Keratinocyte (primary cell): Measurements from ENCODE around the gene DBNL. TPM values are rescaled to one million over a fixed set of nuclear protein-coding genes. Genes with fewer than 3 reads are reported as not detected.

Experiments
- DNase-seq: peaks from one replicate; pipeline ENCODE4 v3.0.0-alpha.2; 2011; ENCODE audit warnings: low read depth, missing footprints, low spot score
- FAIRE-seq: peaks from 2 replicates; lab custom pipeline; 2011; peaks lifted over from hg19 to GRCh38; lab: Jason Lieb, UNC
- H2AFZ ChIP-seq: 2 replicates; pipeline ENCODE4 v1.6.0; 2012; ENCODE audit warnings: low read length, control low read depth, inconsistent platforms; ENCODE audit not compliant: control insufficient read depth
- H3K27ac ChIP-seq: 2 replicates; pipeline ENCODE4 v1.5.1; 2011; ENCODE audit warnings: low read length; ENCODE audit not compliant: control insufficient read depth, insufficient read depth
- H3K27me3 ChIP-seq: 3 replicates; pipeline ENCODE4 v1.6.0; 2011; ENCODE audit warnings: low read length; ENCODE audit not compliant: control insufficient read depth, insufficient read depth; ENCODE audit errors: extremely low read depth
- H3K36me3 ChIP-seq, 2 experiments: 2 replicates in 1 of 2; 3 replicates in 1 of 2; pipeline ENCODE4 v1.5.1; 2011; ENCODE audit warnings: low read length in 2 of 2, mild to moderate bottlenecking in 1 of 2; ENCODE audit not compliant: control insufficient read depth in 2 of 2, insufficient read depth in 2 of 2; ENCODE audit errors: extremely low read depth in 1 of 2
- H3K4me1 ChIP-seq: 3 replicates; pipeline ENCODE4 v1.5.1; 2011; ENCODE audit warnings: low read length; ENCODE audit not compliant: control insufficient read depth, insufficient read depth; ENCODE audit errors: extremely low read depth
- H3K4me2 ChIP-seq: 3 replicates; pipeline ENCODE4 v1.6.0; 2011; ENCODE audit warnings: low read depth, low read length; ENCODE audit not compliant: control insufficient read depth, insufficient read depth; ENCODE audit errors: extremely low read depth
- H3K4me3 ChIP-seq, 3 experiments: fragments of 200-600 bp in 1 of 3; sonication (generic) in 1 of 3; 2 replicates in 2 of 3; 3 replicates in 1 of 3; pipeline ENCODE4 v1.5.1; 2011 to 2016; ENCODE audit warnings: low read length in 3 of 3, mild to moderate bottlenecking in 3 of 3, control low read depth in 2 of 3, inconsistent platforms in 1 of 3, low read depth in 1 of 3, mixed read lengths in 1 of 3, mixed run types in 1 of 3, moderate library complexity in 1 of 3; ENCODE audit not compliant: control insufficient read depth in 2 of 3, insufficient read depth in 2 of 3; ENCODE audit errors: extremely low read depth in 1 of 3
- H3K79me2 ChIP-seq: 2 replicates; pipeline ENCODE4 v1.6.0; 2012; ENCODE audit warnings: low read length; ENCODE audit not compliant: control insufficient read depth, insufficient read depth
- H3K9ac ChIP-seq: 3 replicates; pipeline ENCODE4 v1.6.0; 2011; ENCODE audit warnings: low read length; ENCODE audit not compliant: control insufficient read depth, insufficient read depth; ENCODE audit errors: extremely low read depth
- H3K9me1 ChIP-seq: 3 replicates; pipeline ENCODE4 v1.6.0; 2011; ENCODE audit warnings: low read length; ENCODE audit not compliant: control insufficient read depth, insufficient read depth; ENCODE audit errors: extremely low read depth
- H3K9me3 ChIP-seq: 2 replicates; pipeline ENCODE4 v1.5.1; 2012; ENCODE audit warnings: low read depth, low read length; ENCODE audit not compliant: control insufficient read depth
- H4K20me1 ChIP-seq: 3 replicates; pipeline ENCODE4 v1.6.0; 2011; ENCODE audit warnings: low read length; ENCODE audit not compliant: control insufficient read depth, insufficient read depth; ENCODE audit errors: extremely low read depth
- CTCF ChIP-seq, 3 experiments: IDR thresholded peaks in 1 of 3; conservative IDR thresholded peaks in 1 of 3; optimal IDR thresholded peaks in 1 of 3; 2 replicates in 2 of 3; 3 replicates in 1 of 3; pipeline versions ENCODE3 to v1.5.1; 2011; ENCODE audit warnings: low read length in 3 of 3, mild to moderate bottlenecking in 3 of 3, moderate library complexity in 2 of 3, control low read depth in 1 of 3, inconsistent platforms in 1 of 3; ENCODE audit not compliant: insufficient read depth in 2 of 3; ENCODE audit errors: extremely low read depth in 1 of 3
- EZH2 ChIP-seq: IDR thresholded peaks from one replicate; pipeline ENCODE4 v1.6.1; 2012; ENCODE audit warnings: inconsistent platforms, mild to moderate bottlenecking, low read length, moderate library complexity
- dilution Hi-C: fragments of 300-500 bp; cut with MboI; formaldehyde crosslinking; loops from one replicate; pipeline ENCODE4 v1.7.0; 2020; ENCODE audit warnings: low sequenced_read_pairs; ENCODE audit not compliant: extremely low pct_ligation_motif_present
- polyA plus RNA-seq, 5 experiments: library from polyadenylated mRNA; depleted of rRNA in 3 of 5; stranded (reverse) in 3 of 5; stranded (forward) in 1 of 5; unstranded in 1 of 5; fragments of >200 nt; gene quantifications; 1 replicate in 1 of 5; 2 replicates in 3 of 5; 3 replicates in 1 of 5; pipeline versions ENCODE4 v1.2.1 to v1.2.3, GENCODE V29; 2011 to 2012; ENCODE audit warnings: missing spikeins in 2 of 5, low read depth in 1 of 5, low replicate concordance in 1 of 5

DBNL gene
- polyA plus RNA-seq, 1 donor (not counting 4 experiments of a cell fraction or from before 2014, with no cell fraction given): 76.1 TPM

- peaks cover 4% of the 10 kb centered on the region for H3K9me1 ChIP-seq
- H3K79me2 ChIP-seq: peaks cover 58% of the 10 kb centered on the region
- H3K36me3 ChIP-seq: peaks cover 30 to 37% of the 10 kb centered on the region in 2 experiments
- no peak overlapping the region for H3K4me3 ChIP-seq
- no peaks in the 10 kb centered on the region for H3K27me3 ChIP-seq
- FAIRE-seq (no peak), DNase-seq (no peak)
- H3K4me1 ChIP-seq: peaks cover 3% of the 10 kb centered on the region
- no peak overlapping the region for H3K27ac ChIP-seq
- no peak for TF ChIP-seq CTCF (optimal IDR thresholded peaks at IDR 0.05 in 1 of 3, IDR thresholded peaks at IDR 0.05 in 1 of 3, conservative IDR thresholded peaks at IDR 0.05 in 1 of 3; ENCODE audit: extremely low read depth in 1 of 3, insufficient read depth in 2 of 3, low read length in 3 of 3)
- TF ChIP-seq EZH2: no peak
- H3K9ac ChIP-seq: no peak overlapping the region
- no peak overlapping the region for H2AFZ ChIP-seq
- H4K20me1 ChIP-seq: peaks cover 13% of the 10 kb centered on the region
- dilution Hi-C loops: no loop called here
- H3K4me2 ChIP-seq: no peak overlapping the region
- H3K9me3 ChIP-seq: no peaks in the 10 kb centered on the region
Measured at GRCh38 chr7:44050915-44051560, 6.5 kb downstream of the DBNL start.

GRCh38 chr7:44051611-44052220 is 7.2 kb downstream of the DBNL start:
- Histone ChIP-seq H3K36me3 (peaks cover 32 to 35% of the 10 kb centered on the region in 2 experiments), H3K9me3 (no peaks in the 10 kb centered on the region), H4K20me1 (peaks cover 17% of the 10 kb centered on the region), H3K27ac (no peak overlapping the region), H3K27me3 (no peaks in the 10 kb centered on the region), H3K9ac (no peak overlapping the region), H3K4me1 (peaks cover 3% of the 10 kb centered on the region), H3K79me2 (peaks cover 53% of the 10 kb centered on the region), H2AFZ (no peak overlapping the region), H3K4me2 (no peak overlapping the region), H3K9me1 (peaks cover 4% of the 10 kb centered on the region), H3K4me3 (no peak overlapping the region)
- FAIRE-seq (no peak), DNase-seq (no peak)
- dilution Hi-C loops: no loop called here
- TF ChIP-seq EZH2: no peak
- no peak for TF ChIP-seq CTCF (optimal IDR thresholded peaks at IDR 0.05 in 1 of 3, IDR thresholded peaks at IDR 0.05 in 1 of 3, conservative IDR thresholded peaks at IDR 0.05 in 1 of 3; ENCODE audit: extremely low read depth in 1 of 3, insufficient read depth in 2 of 3, low read length in 3 of 3)
